Occipital lobe (tissue), 2 donors: ENCODE results near the gene HBQ1. TPM values are rescaled to one million over a fixed set of nuclear protein-coding genes. Genes with fewer than 3 reads are reported as not detected.
"Not testable (repeated sequence)": the region's sequence is repeated elsewhere in the genome, so short reads cannot be mapped to it uniquely, and the experiment has no call there.

Experiments
- DNase-seq: peaks from one replicate; lab custom pipeline; 2025; lab: John Stamatoyannopoulos, UW
- total RNA-seq: library from RNA; depleted of rRNA; stranded (reverse); fragments of >200 nt; gene quantifications from one replicate; pipeline ENCODE4 v1.2.3, GENCODE V29; 2014

The HBQ1 gene
- total RNA-seq, 1 donor from 2014 or later, result 5.3 TPM

DNA sequence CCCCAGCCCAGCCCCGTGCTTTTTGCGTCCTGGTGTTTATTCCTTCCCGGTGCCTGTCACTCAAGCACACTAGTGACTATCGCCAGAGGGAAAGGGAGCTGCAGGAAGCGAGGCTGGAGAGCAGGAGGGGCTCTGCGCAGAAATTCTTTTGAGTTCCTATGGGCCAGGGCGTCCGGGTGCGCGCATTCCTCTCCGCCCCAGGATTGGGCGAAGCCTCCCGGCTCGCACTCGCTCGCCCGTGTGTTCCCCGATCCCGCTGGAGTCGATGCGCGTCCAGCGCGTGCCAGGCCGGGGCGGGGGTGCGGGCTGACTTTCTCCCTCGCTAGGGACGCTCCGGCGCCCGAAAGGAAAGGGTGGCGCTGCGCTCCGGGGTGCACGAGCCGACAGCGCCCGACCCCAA lies 4.3 kb upstream of the HBQ1 start:
- DNase-seq, result not testable (repeated sequence)

DNA sequence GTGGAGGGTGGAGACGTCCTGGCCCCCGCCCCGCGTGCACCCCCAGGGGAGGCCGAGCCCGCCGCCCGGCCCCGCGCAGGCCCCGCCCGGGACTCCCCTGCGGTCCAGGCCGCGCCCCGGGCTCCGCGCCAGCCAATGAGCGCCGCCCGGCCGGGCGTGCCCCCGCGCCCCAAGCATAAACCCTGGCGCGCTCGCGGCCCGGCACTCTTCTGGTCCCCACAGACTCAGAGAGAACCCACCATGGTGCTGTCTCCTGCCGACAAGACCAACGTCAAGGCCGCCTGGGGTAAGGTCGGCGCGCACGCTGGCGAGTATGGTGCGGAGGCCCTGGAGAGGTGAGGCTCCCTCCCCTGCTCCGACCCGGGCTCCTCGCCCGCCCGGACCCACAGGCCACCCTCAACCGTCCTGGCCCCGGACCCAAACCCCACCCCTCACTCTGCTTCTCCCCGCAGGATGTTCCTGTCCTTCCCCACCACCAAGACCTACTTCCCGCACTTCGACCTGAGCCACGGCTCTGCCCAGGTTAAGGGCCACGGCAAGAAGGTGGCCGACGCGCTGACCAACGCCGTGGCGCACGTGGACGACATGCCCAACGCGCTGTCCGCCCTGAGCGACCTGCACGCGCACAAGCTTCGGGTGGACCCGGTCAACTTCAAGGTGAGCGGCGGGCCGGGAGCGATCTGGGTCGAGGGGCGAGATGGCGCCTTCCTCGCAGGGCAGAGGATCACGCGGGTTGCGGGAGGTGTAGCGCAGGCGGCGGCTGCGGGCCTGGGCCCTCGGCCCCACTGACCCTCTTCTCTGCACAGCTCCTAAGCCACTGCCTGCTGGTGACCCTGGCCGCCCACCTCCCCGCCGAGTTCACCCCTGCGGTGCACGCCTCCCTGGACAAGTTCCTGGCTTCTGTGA lies 3.5 kb upstream of the HBQ1 start, which contains the start of gene HBA1:
Gene HBA1, plus strand, starts transcription at position 204 of the 906 bp plus-strand sequence. Its CDS starts 37 bp downstream, at position 241.
- not testable (repeated sequence) for DNase-seq

DNA sequence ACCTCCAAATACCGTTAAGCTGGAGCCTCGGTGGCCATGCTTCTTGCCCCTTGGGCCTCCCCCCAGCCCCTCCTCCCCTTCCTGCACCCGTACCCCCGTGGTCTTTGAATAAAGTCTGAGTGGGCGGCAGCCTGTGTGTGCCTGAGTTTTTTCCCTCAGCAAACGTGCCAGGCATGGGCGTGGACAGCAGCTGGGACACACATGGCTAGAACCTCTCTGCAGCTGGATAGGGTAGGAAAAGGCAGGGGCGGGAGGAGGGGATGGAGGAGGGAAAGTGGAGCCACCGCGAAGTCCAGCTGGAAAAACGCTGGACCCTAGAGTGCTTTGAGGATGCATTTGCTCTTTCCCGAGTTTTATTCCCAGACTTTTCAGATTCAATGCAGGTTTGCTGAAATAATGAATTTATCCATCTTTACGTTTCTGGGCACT lies 2.9 kb upstream of the HBQ1 start:
- no peak for DNase-seq

DNA sequence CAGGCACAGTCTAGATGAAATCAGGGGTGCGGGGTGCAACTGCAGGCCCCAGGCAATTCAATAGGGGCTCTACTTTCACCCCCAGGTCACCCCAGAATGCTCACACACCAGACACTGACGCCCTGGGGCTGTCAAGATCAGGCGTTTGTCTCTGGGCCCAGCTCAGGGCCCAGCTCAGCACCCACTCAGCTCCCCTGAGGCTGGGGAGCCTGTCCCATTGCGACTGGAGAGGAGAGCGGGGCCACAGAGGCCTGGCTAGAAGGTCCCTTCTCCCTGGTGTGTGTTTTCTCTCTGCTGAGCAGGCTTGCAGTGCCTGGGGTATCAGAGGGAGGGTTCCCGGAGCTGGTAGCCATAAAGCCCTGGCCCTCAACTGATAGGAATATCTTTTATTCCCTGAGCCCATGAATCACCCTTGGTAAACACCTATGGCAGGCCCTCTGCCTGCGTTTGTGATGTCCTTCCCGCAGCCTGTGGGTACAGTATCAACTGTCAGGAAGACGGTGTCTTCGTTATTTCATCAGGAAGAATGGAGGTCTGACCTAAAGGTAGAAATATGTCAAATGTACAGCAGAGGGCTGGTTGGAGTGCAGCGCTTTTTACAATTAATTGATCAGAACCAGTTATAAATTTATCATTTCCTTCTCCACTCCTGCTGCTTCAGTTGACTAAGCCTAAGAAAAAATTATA lies 2.1 kb upstream of the HBQ1 start:
- no peak for DNase-seq

DNA sequence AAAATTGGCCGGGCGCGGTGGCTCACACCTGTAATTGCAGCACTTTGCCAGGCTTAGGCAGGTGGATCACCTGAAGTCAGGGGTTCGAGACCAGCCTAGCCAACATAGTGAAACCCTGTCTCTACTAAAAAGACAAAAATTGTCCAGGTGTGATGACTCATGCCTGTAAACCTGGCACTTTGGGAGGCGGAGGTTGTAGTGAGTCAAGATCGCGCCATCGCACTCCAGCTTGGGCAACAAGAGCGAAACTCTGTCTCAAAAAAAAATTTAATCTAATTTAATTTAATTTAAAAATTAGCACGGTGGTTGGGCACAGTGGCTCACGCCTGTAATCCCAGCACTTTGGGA lies 1.6 kb upstream of the HBQ1 start:
- no peak for DNase-seq

DNA sequence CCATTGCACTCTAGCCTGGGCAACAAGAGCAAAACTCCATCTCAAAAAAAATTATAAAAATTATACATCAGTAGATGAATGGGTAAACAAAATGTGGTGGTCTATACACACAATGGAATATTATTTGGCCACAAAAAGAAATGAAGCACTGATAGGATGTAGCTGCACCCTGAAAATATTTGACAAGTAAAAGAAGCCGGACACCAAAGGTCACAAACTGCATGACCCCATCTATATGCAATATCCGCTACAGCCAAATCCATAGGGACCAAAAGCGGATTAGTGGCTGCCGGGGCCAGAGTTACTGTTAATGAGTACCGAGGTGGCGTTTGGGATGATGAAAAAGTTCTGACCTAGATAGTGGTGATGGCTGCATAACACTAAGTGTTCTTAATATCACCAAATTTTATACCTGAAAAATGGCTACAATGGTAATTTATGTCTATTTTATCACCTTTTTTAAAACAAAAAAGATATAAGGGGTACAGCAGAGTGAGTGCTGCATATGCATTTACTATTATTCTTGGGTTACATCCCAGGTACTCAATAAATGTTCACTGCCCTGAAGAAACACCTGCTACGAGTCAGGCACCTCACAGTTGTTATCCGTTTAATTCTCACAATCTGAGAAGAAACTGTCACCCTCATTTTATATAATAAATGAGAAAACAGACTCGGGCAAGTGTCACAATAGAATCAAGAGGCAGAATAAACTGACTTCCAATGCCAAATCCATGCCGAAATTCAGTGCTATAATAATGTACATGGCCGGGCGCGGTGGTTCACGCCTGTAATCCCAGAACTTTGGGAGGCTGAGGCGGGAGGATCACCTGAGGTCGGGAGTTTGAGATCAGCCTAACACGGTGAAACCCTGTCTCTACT lies 807 bp upstream of the HBQ1 start:
- DNase-seq, result no peak

DNA sequence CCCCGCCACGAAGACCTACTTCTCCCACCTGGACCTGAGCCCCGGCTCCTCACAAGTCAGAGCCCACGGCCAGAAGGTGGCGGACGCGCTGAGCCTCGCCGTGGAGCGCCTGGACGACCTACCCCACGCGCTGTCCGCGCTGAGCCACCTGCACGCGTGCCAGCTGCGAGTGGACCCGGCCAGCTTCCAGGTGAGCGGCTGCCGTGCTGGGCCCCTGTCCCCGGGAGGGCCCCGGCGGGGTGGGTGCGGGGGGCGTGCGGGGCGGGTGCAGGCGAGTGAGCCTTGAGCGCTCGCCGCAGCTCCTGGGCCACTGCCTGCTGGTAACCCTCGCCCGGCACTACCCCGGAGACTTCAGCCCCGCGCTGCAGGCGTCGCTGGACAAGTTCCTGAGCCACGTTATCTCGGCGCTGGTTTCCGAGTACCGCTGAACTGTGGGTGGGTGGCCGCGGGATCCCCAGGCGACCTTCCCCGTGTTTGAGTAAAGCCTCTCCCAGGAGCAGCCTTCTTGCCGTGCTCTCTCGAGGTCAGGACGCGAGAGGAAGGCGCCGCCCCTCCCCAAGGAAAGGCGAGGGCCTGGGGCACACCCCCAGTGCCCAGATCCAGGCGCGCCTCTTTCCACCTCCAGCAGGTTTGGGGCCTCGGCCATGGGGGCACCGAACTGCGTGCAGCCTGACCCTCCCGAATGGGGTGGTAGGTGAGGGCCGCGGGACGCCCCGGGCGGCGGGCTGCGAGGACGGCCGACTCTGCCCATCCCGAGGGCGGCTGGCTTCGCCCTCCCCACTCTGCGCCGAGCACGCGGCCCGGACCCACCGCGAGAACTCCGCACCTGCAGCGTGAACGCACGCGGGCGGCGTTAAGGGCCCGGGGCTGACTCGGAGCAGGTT lies 664 bp downstream of the HBQ1 start:
- no peak for DNase-seq

DNA sequence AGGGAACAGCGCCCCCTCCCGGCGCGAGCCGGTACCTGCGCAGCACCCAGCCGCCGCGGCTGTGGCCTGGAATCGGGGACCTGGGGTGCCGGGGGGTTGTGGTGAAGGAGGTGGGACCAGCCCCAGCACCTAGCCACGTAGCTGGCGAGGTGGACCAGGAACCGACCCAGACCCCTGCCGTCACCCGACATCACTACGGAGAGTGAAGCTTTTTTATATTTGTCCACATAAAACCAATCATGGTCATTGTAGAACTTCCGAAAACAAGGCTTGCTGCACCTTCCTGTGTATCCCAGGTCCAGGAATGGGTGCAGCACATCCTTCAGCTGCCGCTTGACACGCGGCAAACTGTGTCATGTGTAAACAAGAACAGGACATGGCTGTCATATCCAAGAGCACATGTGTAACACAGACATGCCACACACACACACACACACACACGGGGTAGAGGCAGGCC lies 1.3 kb downstream of the HBQ1 start:
- no peak for DNase-seq

DNA sequence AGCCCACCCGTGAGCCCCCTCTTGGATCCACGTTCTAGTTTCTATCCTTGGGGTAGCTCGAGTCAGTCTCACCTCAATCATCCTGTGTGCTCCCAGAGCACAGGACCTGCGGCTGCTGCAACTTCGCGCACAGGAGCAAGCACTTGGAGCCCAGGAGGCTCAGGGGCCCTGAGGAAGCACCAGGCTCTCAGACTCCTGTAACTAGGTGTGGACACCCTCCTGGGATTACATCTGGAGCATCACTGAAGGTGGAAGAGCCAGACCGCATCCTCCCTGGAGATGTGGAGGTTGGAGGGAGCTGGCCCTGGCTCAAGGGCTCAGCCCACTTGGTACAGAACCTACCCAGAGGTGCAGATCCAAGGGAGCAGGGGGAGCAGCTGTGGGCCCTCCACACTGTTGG lies 2.7 kb downstream of the HBQ1 start:
- no peak for DNase-seq

DNA sequence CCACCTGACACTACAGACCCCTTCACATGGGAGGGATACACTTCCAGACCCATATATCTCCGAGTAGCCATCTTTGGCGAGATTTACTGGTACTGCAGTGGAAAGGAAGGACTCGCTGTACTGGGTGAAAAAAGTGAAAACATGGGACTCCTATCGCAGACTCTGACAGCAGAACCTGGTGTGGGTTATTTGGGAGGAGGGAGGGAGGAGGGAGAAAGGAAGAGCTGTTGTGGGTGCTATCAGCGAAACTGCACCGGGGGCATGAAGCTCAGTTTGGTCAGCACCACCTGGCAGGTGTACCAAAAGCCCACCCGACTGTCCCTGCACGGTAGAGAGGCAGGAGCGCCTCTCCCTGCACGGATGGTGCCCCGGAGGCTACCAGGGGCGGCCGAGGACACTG lies 5.0 kb downstream of the HBQ1 start:
- DNase-seq, result no peak

DNA sequence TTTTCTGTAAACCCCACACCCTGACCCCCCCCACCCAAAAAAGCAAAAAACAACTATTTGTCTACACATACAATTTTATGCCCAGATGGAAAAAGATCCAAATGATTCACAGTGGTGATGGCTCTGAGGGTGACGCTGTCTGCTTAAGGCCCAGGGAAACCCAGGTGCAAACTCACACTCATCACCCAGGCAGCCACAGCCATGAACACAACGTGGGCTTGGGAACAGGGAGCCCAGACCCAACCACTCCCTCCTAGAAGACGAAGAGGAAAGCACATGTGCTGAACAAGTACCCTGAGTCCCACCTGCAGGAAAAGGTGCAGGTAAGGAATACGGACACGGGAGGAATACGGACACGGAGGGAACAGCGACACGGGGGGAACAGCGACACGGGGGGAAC lies 5.4 kb downstream of the HBQ1 start:
- DNase-seq, result no peak

DNA sequence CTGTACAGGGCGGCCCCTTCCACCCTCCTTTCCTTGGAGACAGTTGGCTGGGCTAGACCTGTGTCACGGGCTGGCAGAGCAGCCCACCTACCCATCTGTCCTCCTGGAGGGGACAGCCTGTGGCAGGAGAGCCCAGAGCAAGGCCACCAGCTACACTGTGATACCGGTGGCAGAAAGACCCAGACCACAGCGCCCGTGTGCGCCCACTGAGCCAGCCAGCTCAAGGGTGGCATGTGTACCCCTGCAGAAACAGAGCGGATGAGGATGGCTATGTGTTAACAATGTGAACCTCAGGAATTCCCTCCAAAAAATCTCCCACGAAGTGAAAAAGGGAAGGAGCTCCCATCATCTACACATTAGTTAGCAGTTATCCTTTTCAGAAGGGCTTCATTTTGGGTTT lies 7.1 kb downstream of the HBQ1 start:
- no peak for DNase-seq

DNA sequence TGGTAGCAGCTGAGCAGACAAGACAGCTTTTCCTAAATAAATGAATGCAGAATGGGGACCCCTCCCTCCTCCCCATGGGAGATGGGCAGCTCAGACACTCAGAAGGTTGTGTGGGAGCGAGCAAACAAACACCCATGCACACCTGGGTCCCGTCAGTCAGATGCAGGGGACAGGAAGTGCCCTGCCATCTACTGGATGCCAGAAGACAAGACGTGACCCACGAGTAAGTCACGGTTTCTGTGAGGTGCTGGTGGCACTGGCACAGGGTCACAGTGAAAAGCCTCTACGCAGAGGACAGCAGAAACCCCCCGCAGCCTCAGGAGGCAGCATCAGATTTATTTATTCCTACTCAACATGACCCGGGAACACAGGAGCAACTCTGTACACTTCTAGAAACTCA lies 8.4 kb downstream of the HBQ1 start:
- DNase-seq, result no peak

DNA sequence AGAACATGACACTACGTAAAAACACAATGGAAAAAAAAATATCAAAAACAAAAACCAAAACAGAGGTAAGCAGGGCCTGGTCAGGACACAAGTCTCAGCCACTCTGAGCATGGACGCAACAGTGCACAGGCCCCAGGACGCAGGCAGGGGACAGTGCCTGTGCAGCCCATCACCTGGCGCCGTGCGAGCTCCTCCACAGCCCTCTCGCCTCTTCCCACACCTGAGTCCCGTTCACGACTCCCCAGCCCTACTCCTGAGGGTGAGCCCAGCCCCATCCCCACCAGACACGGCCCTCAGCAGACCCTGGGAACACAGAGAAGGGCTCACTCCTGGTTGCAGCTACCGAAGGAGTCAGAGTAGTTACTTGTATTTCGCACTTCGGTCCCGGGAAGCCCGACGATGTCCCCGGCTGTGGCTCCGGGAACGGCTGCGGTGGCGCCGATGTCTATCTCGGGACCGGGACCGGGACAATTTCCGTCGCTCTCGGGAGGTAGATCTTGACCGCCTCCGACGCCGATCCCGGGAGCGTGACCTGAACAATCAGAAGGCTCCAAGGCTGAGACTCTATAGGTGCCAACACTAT lies 9.4 kb downstream of the HBQ1 start:
- no peak for DNase-seq

DNA sequence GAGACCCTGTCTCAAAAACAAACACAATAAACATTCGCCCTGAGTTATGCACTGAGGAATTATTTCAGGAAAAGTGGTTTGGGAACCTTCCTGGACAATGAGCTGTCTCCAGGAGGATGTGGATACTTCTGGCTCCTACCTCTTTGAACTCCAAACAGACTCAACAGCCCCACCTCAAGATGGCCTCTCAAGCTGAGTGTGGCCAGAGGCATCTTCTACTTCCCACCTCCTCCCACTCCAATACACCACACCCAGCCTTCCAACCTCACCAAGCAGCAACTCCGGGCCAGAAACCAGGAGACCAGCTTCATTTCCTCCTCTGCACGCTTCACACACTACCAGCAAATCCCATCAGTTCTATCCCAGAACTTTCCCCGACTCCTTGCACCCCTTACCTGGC lies 11.6 kb downstream of the HBQ1 start:
- no peak for DNase-seq

DNA sequence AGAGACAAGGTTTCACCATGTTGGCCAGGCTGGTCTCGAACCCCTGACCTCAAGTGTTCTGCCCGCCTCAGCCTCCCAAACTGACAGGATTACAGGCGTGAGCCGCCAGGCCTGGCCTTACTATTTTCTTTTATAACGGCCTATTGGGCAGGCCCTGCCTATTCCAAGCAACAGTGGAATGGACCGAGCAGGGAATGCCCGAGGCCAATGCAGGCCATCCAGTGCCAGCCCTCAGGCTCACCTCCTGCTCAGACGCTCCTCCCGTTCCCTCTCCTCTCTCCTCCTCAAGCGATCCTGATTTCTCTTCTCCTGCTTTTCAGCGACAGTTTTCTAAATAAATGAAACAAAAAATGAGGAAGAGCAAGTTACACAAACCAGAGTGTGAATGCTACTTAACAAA lies 12.4 kb downstream of the HBQ1 start:
- DNase-seq, result no peak

DNA sequence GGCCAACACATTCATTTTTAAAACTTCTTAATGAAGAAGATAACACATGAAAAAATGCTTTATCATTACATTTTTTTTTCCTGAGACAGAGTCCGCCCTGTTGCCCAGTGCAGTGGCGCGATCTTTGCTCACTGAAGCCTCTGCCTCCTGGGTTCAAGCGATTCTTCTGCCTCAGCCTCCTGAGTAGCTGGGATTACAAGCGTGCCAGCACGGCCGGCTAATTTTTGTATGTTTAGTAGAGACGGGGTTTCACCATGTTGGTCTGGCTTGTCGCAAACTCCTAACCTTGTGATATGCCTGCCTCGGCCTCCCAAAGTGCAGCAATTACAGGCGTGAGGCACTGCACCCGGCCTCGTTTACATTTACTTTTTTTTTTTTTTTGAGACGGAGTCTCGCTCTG lies 13.2 kb downstream of the HBQ1 start:
- no peak for DNase-seq

DNA sequence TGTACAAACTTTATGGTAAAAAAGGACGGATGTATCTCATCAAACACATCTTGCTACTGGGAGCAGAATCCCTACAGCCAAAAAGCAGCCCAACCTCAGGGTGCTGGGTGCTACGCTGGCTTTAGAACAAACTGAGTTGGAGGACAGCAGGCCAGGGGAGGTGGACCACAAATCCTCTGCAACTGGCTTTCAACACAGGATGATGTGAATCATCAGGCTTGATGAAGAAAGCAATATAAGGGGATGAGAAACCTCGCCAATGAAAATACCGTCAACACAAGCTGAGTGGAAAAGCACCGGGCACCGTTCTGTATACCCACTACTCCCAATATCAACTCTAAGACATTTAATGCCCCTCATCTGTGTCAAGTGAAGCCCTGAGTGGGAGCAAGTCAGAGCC lies 14.3 kb downstream of the HBQ1 start:
- DNase-seq, result no peak

DNA sequence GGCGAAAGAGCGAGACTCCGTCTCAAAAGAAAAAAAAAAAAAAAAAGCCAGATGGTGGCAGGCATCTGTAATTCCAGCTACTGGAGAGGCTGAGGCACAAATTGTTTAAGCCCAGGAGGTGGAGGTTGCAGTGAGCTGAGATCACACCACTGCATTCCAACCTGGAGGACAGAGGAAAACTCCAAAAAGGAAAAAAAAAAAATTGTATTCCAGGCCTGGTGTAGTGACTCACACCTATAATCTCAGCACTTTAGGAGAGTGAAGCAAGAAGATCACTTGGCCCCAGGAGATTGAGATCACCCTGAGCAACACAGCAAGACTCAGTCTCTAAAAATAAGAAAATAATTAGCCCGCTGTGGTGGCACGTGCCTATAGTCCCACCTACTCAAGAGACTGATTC lies 20.1 kb downstream of the HBQ1 start:
- DNase-seq, result no peak

DNA sequence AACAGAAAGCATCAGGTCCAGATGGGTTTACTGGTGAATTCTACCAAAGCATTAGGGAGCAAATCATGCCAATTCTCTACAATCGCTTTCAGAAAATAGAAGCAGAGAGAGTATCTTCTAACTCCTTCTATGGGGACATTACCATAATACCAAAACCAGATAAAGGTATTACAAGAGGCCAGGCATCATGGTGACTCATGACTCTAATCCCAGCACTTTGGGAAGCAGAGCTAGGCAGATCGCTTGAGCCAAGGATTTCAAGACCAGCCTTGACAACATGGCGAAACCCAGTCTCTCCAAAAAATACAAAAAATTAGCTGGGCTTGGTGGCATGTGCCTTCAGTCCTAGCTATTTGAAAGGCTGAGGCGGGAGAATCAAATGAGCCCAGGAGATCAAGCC lies 23.0 kb downstream of the HBQ1 start:
- DNase-seq, result no peak
